ENCODE measurements around the gene EGFL8. TPM values are rescaled to one million over a fixed set of nuclear protein-coding genes. Genes with fewer than 3 reads are reported as not detected.

Gene EGFL8
- total RNA-seq, 4 donors from 2014 or later, result 2.6 to 79.4 (median 16.2) TPM

GRCh38 chr6:32194388-32194787 lies 30.0 kb downstream of the EGFL8 start:
- H3K27me3 ChIP-seq, result no peaks in the 10 kb centered on the region
- TF ChIP-seq POLR2A (IDR thresholded peaks at IDR 0.05) (no peak), POLR2AphosphoS5 (IDR thresholded peaks at IDR 0.05) (no peak), EP300 (IDR thresholded peaks at IDR 0.05; ENCODE audit: low read depth) (no peak)
- peaks cover 10 to 45% (median 32%) of the 10 kb centered on the region in 4 donors for H3K4me1 ChIP-seq
- in situ Hi-C loops (cut with MboI; ENCODE audit: low pct_ligation_motif_present in 1 of 4, low pct_unique_long_range_greater_than_20kb in 1 of 4, low sequenced_read_pairs in 3 of 4), result no loop called here
- intact Hi-C loops (cut with DNase I; ENCODE audit: low total_unique reads), result no loop called here
- no peaks in the 10 kb centered on the region for H3K9me3 ChIP-seq
- 89% methylated on average over 4 of the region's 4 CpGs; no CpG with 5 or more reads in 1 of the 2 donors for WGBS, 2 donors (ENCODE audit: low coverage in 1 of 2)
- H3K4me3 ChIP-seq, result no peak overlapping the region
- H3K27ac ChIP-seq, result peak overlapping the region; percentile 89 to 100 (median 98)
- no peak for DNase-seq
- no peaks in the 10 kb centered on the region for H3K36me3 ChIP-seq

GRCh38 chr6:32194825-32195651 lies 30.6 kb downstream of the EGFL8 start:
- H3K4me1 ChIP-seq, result peaks cover 10 to 45% (median 31%) of the 10 kb centered on the region in 4 donors
- intact Hi-C loops (cut with DNase I; ENCODE audit: low total_unique reads) (no loop called here), in situ Hi-C loops (cut with MboI; ENCODE audit: low pct_ligation_motif_present in 1 of 4, low pct_unique_long_range_greater_than_20kb in 1 of 4, low sequenced_read_pairs in 3 of 4) (no loop called here)
- no peaks in the 10 kb centered on the region for H3K9me3 ChIP-seq
- peak; percentile 75 to 93 (median 83) for TF ChIP-seq POLR2AphosphoS5 (IDR thresholded peaks at IDR 0.05)
- peak; percentile 45 to 83 (median 54) for TF ChIP-seq CTCF (IDR thresholded peaks at IDR 0.05)
- no peak for TF ChIP-seq EP300 (IDR thresholded peaks at IDR 0.05; ENCODE audit: low read depth)
- TF ChIP-seq POLR2A (IDR thresholded peaks at IDR 0.05), result no peak
- peak overlapping the region; percentile 89 to 100 (median 98) for H3K27ac ChIP-seq
- WGBS, 2 donors (ENCODE audit: low coverage in 1 of 2), result 15 to 18% methylated on average over 4 to 14 of the region's 15 CpGs
- H3K36me3 ChIP-seq, result no peaks in the 10 kb centered on the region
- DNase-seq, result peak; percentile 44
- peak overlapping the region in 3 of 4 donors; percentile 24 to 53 (median 27) for H3K4me3 ChIP-seq
- H3K27me3 ChIP-seq, result no peaks in the 10 kb centered on the region

- peak; percentile 100 for DNase-seq
- Histone ChIP-seq H3K36me3 (no peaks in the 10 kb centered on the region), H3K4me3 (peak overlapping the region in 3 of 4 donors; percentile 68 to 80 (median 74)), H3K4me1 (peaks cover 10 to 43% (median 28%) of the 10 kb centered on the region in 4 donors), H3K9me3 (no peaks in the 10 kb centered on the region), H3K27me3 (no peaks in the 10 kb centered on the region), H3K27ac (peak overlapping the region; percentile 98 to 100 (median 99))
- no peak for TF ChIP-seq POLR2A (IDR thresholded peaks at IDR 0.05)
- peak in 4 of 5 experiments; percentile 19 to 54 (median 48) for TF ChIP-seq CTCF (IDR thresholded peaks at IDR 0.05)
- TF ChIP-seq EP300 (IDR thresholded peaks at IDR 0.05; ENCODE audit: low read depth), result no peak
- no peak for TF ChIP-seq POLR2AphosphoS5 (IDR thresholded peaks at IDR 0.05)
- 2% methylated on average over 9 of the region's 25 CpGs; no CpG with 5 or more reads in 1 of the 2 donors for WGBS, 2 donors (ENCODE audit: low coverage in 1 of 2)
- intact Hi-C loops (cut with DNase I; ENCODE audit: low total_unique reads) (no loop called here), in situ Hi-C loops (cut with MboI; ENCODE audit: low pct_ligation_motif_present in 1 of 4, low pct_unique_long_range_greater_than_20kb in 1 of 4, low sequenced_read_pairs in 3 of 4) (no loop called here)
These were observed 31.2 kb downstream of the EGFL8 start for GRCh38 chr6:32195652-32195901.

GRCh38 chr6:32195902-32196681 lies 31.7 kb downstream of the EGFL8 start:
- Histone ChIP-seq H3K27me3 (no peaks in the 10 kb centered on the region), H3K9me3 (no peaks in the 10 kb centered on the region), H3K27ac (peak overlapping the region; percentile 98 to 100 (median 99)), H3K4me1 (peaks cover 10 to 38% (median 24%) of the 10 kb centered on the region in 4 donors), H3K4me3 (peak overlapping the region; percentile 68 to 88 (median 77)), H3K36me3 (no peaks in the 10 kb centered on the region)
- WGBS, 2 donors (ENCODE audit: low coverage in 1 of 2), result 0 to 2% methylated on average over 10 to 34 of the region's 58 CpGs
- DNase-seq, result peak; percentile 92
- TF ChIP-seq EP300 (IDR thresholded peaks at IDR 0.05; ENCODE audit: low read depth), result peak; percentile 78
- TF ChIP-seq POLR2AphosphoS5 (IDR thresholded peaks at IDR 0.05), result peak; percentile 97 to 99 (median 99)
- TF ChIP-seq POLR2A (IDR thresholded peaks at IDR 0.05), result peak; percentile 99
- no peak for TF ChIP-seq CTCF (IDR thresholded peaks at IDR 0.05)
- in situ Hi-C loops (cut with MboI; ENCODE audit: low pct_ligation_motif_present in 1 of 4, low pct_unique_long_range_greater_than_20kb in 1 of 4, low sequenced_read_pairs in 3 of 4) (no loop called here), intact Hi-C loops (cut with DNase I; ENCODE audit: low total_unique reads) (no loop called here)
